Tibial artery (tissue), 4 donors: ENCODE results near the gene HECTD4.

Source experiments
- DNase-seq, 2 donors: peaks; one replicate each; pipeline ENCODE4 v3.0.0-alpha.2; 2019
- H3K27ac ChIP-seq, 2 donors: fragments of 200-600 bp; sonication (generic) in 1 of 2; 1 replicate in 1 of 2; 2 replicates in 1 of 2; pipeline ENCODE4 v1.5.1; 2018 to 2019; ENCODE audit warnings: mild to moderate bottlenecking in 1 of 2
- H3K27me3 ChIP-seq, 2 donors: fragments of 200-600 bp; sonication (generic) in 1 of 2; one replicate each; pipeline versions ENCODE4 v1.5.1 to v1.6.0; 2016 to 2019
- H3K36me3 ChIP-seq, 3 donors: fragments of 200-600 bp; sonication (generic) in 2 of 3; one replicate each; pipeline ENCODE4 v1.5.1; 2016 to 2019; ENCODE audit warnings: mild to moderate bottlenecking in 2 of 3
- H3K4me1 ChIP-seq, 4 donors: fragments of 200-600 bp; sonication (generic) in 2 of 4; 1 replicate in 3 of 4; 2 replicates in 1 of 4; pipeline ENCODE4 v1.5.1; 2016 to 2019
- H3K4me3 ChIP-seq, 2 donors: fragments of 200-600 bp; sonication (generic) in 1 of 2; 1 replicate in 1 of 2; 2 replicates in 1 of 2; pipeline ENCODE4 v1.5.1; 2018 to 2019; ENCODE audit warnings: mild to moderate bottlenecking in 2 of 2
- H3K9me3 ChIP-seq, 3 donors: fragments of 200-600 bp; sonication (generic) in 1 of 3; one replicate each; pipeline ENCODE4 v1.5.1; 2016 to 2019
- intact Hi-C: fragments of 100-400 bp; cut with DNase I; formaldehyde crosslinking; loops from one replicate; pipeline ENCODE4 v1.15.0; 2023; ENCODE audit warnings: low total_unique reads
- TF ChIP-seq, protein P1 (sequence below), 2 experiments: fragments of 200-600 bp in 1 of 2; fragments of 450-650 bp in 1 of 2; IDR thresholded peaks; one replicate each; pipeline ENCODE4 v1.5.1; 2017 to 2019; ENCODE audit warnings: antibody characterized with exemption in 2 of 2, mild to moderate bottlenecking in 1 of 2, moderate library complexity in 1 of 2

The HECTD4 gene

DNA sequence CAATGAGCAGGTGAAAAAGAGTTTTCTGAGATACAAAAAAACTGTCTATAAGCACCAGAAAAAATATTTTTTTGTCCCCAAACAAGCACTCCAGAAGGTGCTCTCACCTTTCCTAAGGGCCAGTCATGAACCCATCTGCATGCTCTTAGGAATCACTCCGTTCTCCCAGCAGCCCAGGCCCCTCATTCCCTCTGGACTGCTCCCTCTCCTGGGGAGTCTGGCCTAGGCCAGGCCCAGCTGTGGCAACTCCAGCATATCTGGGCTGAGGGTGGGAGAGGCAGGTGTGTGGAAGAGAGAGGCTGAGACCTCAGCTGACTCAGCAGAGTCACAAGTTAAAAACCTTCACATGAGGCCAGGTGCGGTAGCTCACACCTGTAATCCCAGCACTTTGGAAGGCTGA is 202.3 kb downstream of the HECTD4 start:
- peaks cover 71 to 98% (median 83%) of the 10 kb centered on the region in 3 donors for H3K36me3 ChIP-seq

GRCh38 chr12:112179341-112179740 is 202.9 kb downstream of the HECTD4 start:
- intact Hi-C loops: no loop called here
- TF ChIP-seq, protein P1, sequence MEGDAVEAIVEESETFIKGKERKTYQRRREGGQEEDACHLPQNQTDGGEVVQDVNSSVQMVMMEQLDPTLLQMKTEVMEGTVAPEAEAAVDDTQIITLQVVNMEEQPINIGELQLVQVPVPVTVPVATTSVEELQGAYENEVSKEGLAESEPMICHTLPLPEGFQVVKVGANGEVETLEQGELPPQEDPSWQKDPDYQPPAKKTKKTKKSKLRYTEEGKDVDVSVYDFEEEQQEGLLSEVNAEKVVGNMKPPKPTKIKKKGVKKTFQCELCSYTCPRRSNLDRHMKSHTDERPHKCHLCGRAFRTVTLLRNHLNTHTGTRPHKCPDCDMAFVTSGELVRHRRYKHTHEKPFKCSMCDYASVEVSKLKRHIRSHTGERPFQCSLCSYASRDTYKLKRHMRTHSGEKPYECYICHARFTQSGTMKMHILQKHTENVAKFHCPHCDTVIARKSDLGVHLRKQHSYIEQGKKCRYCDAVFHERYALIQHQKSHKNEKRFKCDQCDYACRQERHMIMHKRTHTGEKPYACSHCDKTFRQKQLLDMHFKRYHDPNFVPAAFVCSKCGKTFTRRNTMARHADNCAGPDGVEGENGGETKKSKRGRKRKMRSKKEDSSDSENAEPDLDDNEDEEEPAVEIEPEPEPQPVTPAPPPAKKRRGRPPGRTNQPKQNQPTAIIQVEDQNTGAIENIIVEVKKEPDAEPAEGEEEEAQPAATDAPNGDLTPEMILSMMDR (IDR thresholded peaks at IDR 0.05): no peak
- peaks cover 68 to 98% (median 83%) of the 10 kb centered on the region in 3 donors for H3K36me3 ChIP-seq
- no peaks in the 10 kb centered on the region for H3K27me3 ChIP-seq
- DNase-seq: peak in 1 of 2 donors; percentile 48
- no peak overlapping the region for H3K4me3 ChIP-seq
- H3K9me3 ChIP-seq: no peaks in the 10 kb centered on the region
- peaks cover 0 to 16% (median 0%) of the 10 kb centered on the region in 4 donors for H3K4me1 ChIP-seq
- H3K27ac ChIP-seq: no peak overlapping the region

More for the DNA sequence above, 202.3 kb downstream of the HECTD4 start:
- no peaks in the 10 kb centered on the region for H3K9me3 ChIP-seq
- TF ChIP-seq, protein P1 (IDR thresholded peaks at IDR 0.05): no peak
- H3K4me3 ChIP-seq: no peak overlapping the region
- H3K4me1 ChIP-seq: peaks cover 0 to 16% (median 0%) of the 10 kb centered on the region in 4 donors
- H3K27me3 ChIP-seq: no peaks in the 10 kb centered on the region
- peak in 1 of 2 donors; percentile 32 for DNase-seq
- H3K27ac ChIP-seq: no peak overlapping the region
- intact Hi-C loops: no loop called here

DNA sequence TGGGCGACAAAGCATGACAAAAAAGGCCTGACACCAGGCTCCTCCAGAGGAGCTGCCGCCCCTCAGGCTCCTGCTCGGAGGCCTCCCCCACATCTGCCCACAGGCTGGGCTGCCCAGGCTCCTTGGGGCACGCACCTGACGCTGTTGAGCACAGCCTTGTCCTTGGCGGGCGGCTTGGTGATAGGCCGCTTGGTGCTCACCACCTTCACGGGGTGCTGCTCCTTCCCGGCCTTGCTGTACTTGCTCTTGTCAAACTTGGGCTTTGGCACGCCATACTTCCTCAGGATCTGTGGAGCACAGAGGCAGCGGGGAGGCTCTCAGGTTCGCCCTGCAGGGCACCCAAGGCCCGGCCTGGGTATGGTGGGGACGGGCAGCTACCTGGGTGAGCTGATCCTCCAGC is 203.4 kb downstream of the HECTD4 start:
- intact Hi-C loops: no loop called here
- no peak overlapping the region for H3K4me3 ChIP-seq
- peaks cover 68 to 98% (median 83%) of the 10 kb centered on the region in 3 donors for H3K36me3 ChIP-seq
- TF ChIP-seq, protein P1 (IDR thresholded peaks at IDR 0.05): no peak
- no peaks in the 10 kb centered on the region for H3K9me3 ChIP-seq
- no peaks in the 10 kb centered on the region for H3K27me3 ChIP-seq
- H3K4me1 ChIP-seq: peaks cover 0 to 15% (median 0%) of the 10 kb centered on the region in 4 donors
- no peak overlapping the region for H3K27ac ChIP-seq
- no peak for DNase-seq

DNA sequence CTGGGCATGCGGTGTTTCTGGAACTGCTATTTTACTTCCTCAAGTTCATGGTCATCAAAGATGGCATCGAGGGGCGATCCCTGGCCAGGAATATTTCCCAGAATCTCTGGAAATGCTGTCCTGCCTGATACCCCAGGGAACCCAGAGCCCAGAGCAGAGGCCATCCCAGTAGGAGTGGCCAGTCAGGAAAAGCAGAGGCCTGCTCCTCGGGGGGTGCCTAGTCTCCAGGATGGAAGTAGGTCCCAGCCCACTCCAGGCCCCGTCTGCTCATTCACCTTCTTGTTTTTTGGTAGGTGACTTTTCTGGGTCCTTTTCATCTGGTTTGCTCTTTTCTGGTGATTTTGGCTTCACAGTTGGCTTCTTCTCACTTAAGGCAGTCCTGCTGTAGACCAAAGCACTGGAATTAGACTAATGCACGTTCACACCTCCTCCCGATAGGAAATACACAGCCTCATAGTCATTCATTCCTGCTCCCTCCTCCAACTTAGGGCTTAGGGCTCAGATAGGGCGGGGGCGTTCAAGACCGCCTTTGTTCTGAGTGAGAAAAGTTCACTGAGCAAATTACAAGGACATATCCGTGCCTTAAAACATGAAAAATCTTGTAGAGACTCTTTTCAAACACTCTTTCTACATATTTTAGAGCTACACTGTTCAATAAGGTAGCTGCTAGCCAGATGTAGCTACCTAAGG is 205.8 kb downstream of the HECTD4 start:
- Histone ChIP-seq H3K4me3 (no peak overlapping the region), H3K4me1 (no peaks in the 10 kb centered on the region), H3K36me3 (peaks cover 79 to 96% (median 90%) of the 10 kb centered on the region in 3 donors), H3K9me3 (no peaks in the 10 kb centered on the region), H3K27me3 (no peaks in the 10 kb centered on the region), H3K27ac (no peak overlapping the region)
- intact Hi-C loops: no loop called here
- TF ChIP-seq, protein P1 (IDR thresholded peaks at IDR 0.05): no peak
- peak in 1 of 2 donors; percentile 24 for DNase-seq

DNA sequence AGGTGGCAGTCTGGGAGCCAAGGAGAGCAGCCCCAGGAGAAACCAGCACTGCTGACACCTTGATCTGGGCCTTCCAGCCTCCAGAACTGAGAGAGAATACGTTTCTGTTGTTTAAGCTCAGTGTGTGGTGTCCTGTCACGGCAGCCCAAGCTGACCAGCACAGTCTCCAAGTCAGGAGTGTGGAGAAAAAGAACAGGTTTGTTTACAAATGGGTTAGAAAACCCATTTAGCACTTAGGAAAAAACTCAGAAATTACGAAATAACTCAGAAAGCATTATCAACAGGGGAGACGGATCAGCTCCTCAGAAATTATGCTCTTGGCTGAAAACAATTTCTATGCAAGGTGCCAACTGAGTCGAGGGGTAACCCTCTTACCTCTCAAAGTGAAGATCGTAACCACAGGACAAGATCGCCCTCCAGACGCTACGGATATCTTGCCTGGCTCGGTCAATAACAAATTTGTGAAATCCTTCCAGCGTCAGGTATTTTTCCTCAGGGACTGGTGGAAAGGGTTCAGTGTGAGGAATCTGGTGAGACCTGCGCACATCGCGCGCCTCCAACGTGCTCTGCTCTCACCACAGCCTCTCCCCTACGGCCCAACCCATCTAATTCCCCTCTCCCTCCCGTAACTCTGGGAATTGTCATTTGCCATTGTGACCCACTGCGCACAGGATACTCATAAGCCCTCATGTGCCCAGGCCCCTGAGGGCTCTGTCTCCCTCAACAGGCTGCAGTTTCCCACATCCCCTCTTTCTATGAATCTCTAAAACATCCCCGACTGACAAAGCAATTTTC is 206.7 kb downstream of the HECTD4 start:
- intact Hi-C loops: no loop called here
- Histone ChIP-seq H3K4me3 (no peak overlapping the region), H3K36me3 (peaks cover 82 to 96% (median 91%) of the 10 kb centered on the region in 3 donors), H3K27ac (no peak overlapping the region), H3K9me3 (no peaks in the 10 kb centered on the region), H3K4me1 (no peaks in the 10 kb centered on the region), H3K27me3 (no peaks in the 10 kb centered on the region)
- TF ChIP-seq, protein P1 (IDR thresholded peaks at IDR 0.05): no peak
- DNase-seq: peak in 1 of 2 donors; percentile 35
